Daoy (cell line): ENCODE results near the gene KLHL18. TPM values are rescaled to one million over a fixed set of nuclear protein-coding genes. Genes with fewer than 3 reads are reported as not detected.
"Not testable (repeated sequence)": the region's sequence is repeated elsewhere in the genome, so short reads cannot be mapped to it uniquely, and the experiment has no call there.

Experiments
- DNase-seq: peaks from one replicate; pipeline ENCODE4 v3.0.0-alpha.2; 2015; ENCODE audit warnings: low read depth
- total RNA-seq: library from RNA; depleted of rRNA; stranded (reverse); fragments of >200 nt; shearing (Covaris generic); gene quantifications from 2 replicates; pipeline ENCODE4 v1.2.3, GENCODE V29; 2014

Gene KLHL18
- total RNA-seq, 1 experiment from 2014 or later: 15.0 TPM

GRCh38 chr3:47359323-47359722 is 76.6 kb downstream of the KLHL18 start:
- DNase-seq: no peak

- not testable (repeated sequence) for DNase-seq
These were observed 77.4 kb downstream of the KLHL18 start for GRCh38 chr3:47360110-47360517.

- DNase-seq: no peak
These were observed 80.0 kb downstream of the KLHL18 start for GRCh38 chr3:47362701-47363100.

- peak; percentile 66 for DNase-seq
These were observed 82.7 kb downstream of the KLHL18 start for GRCh38 chr3:47365213-47366153.

- no peak for DNase-seq
These were observed 84.1 kb downstream of the KLHL18 start for GRCh38 chr3:47366833-47367232.

GRCh38 chr3:47367631-47368030 is 84.9 kb downstream of the KLHL18 start:
- no peak for DNase-seq

GRCh38 chr3:47370020-47370419 is 87.3 kb downstream of the KLHL18 start:
- DNase-seq: not testable (repeated sequence)

- DNase-seq: peak; percentile 12
These were observed 88.3 kb downstream of the KLHL18 start for GRCh38 chr3:47370887-47371697.

GRCh38 chr3:47374587-47374986 is 91.8 kb downstream of the KLHL18 start:
- no peak for DNase-seq

- DNase-seq: no peak
These were observed 93.6 kb downstream of the KLHL18 start for GRCh38 chr3:47376393-47376792.

- no peak for DNase-seq
These were observed 94.4 kb downstream of the KLHL18 start for GRCh38 chr3:47377186-47377585.

- DNase-seq: no peak
These were observed 96.1 kb downstream of the KLHL18 start for GRCh38 chr3:47378869-47379268.

- no peak for DNase-seq
These were observed 96.7 kb downstream of the KLHL18 start for GRCh38 chr3:47379411-47379899.

GRCh38 chr3:47380026-47380600 is 97.4 kb downstream of the KLHL18 start:
- DNase-seq: no peak

- DNase-seq: peak; percentile 98
These were observed 98.0 kb downstream of the KLHL18 start, which contains the start of gene PTPN23 for GRCh38 chr3:47380601-47381316. PTPN23 (plus strand) TSS chr3:47381021; CDS start chr3:47381097, 76 bp downstream.

GRCh38 chr3:47381317-47382157 is 98.8 kb downstream of the KLHL18 start:
- peak; percentile 89 for DNase-seq

GRCh38 chr3:47384425-47384824 is 101.7 kb downstream of the KLHL18 start:
- no peak for DNase-seq

GRCh38 chr3:47385007-47385406 is 102.3 kb downstream of the KLHL18 start:
- no peak for DNase-seq

- DNase-seq: no peak
These were observed 103.1 kb downstream of the KLHL18 start for GRCh38 chr3:47385796-47386195.

GRCh38 chr3:47392933-47393332 is 110.2 kb downstream of the KLHL18 start:
- DNase-seq: no peak
